GM12878 (cell line): ENCODE measurements around the gene AZGP1. TPM values are rescaled to one million over a fixed set of nuclear protein-coding genes. Genes with fewer than 3 reads are reported as not detected.
A peak's percentile ranks its signal among the peaks of the same experiment; 100 is the strongest.

Source experiments
- ATAC-seq: fragments of 200-7000 bp; cut with Tn5 transposase; 3 replicates; pipeline ENCODE4 v1.9.1; 2020; ENCODE audit warnings: mild to moderate bottlenecking, moderate library complexity
- BruUV-seq: library from RNA; stranded (reverse); fragments of 400-500 nt; replicated peaks from 2 replicates; lab custom pipeline; 2021; lab: Mats Ljungman, UMichigan
- CTCF ChIA-PET: fragments of 300-600 bp; sonication (Branson Sonifier 250); formaldehyde crosslinking; extraction: SDS; loops from one replicate; lab custom pipeline; 2021; ENCODE audit warnings: inconsistent platforms; lab: Yijun Ruan, JAX
- POLR2A ChIA-PET: fragments of 350-600 bp; formaldehyde crosslinking; extraction: SDS; loops from one replicate; lab custom pipeline; 2021; ENCODE audit warnings: inconsistent platforms; lab: Charles Lee
- RAD21 ChIA-PET: fragments of 300-600 bp; sonication (Branson Sonifier 250); formaldehyde crosslinking; loops from one replicate; lab custom pipeline; 2023; ENCODE audit warnings: antibody characterized with exemption; ENCODE audit not compliant: unreplicated experiment; lab: Charles Lee
- SMC1A ChIA-PET: fragments of 300-600 bp; sonication (Branson Sonifier 250); formaldehyde crosslinking; loops from one replicate; lab custom pipeline; 2023; ENCODE audit not compliant: unreplicated experiment, uncharacterized antibody; lab: Charles Lee
- DNase-seq: peaks from one replicate; pipeline ENCODE4 v3.0.0-alpha.2; 2011; ENCODE audit warnings: low read depth, low spot score
- FAIRE-seq: peaks from 3 replicates; lab custom pipeline; 2011; peaks lifted over from hg19 to GRCh38; lab: Jason Lieb, UNC
- H2AFZ ChIP-seq: 2 replicates; pipeline ENCODE4 v1.6.0; 2011; ENCODE audit warnings: low read depth, low read length, control low read depth; ENCODE audit not compliant: control insufficient read depth
- H3K27ac ChIP-seq: 2 replicates; pipeline ENCODE4 v1.5.1; 2011; ENCODE audit warnings: control low read depth; ENCODE audit not compliant: control insufficient read depth, insufficient read depth
- H3K27me3 ChIP-seq, 2 experiments: replicated peaks in 1 of 2; 2 replicates each; pipeline versions ENCODE4 v1.6.0 to v1.6.1; 2011; ENCODE audit warnings: low read length in 1 of 2; ENCODE audit not compliant: control insufficient read depth in 2 of 2, insufficient read depth in 2 of 2
- H3K36me3 ChIP-seq, 2 experiments: 2 replicates each; pipeline ENCODE4 v1.5.1; 2011; ENCODE audit warnings: low read length in 1 of 2; ENCODE audit not compliant: control insufficient read depth in 2 of 2, insufficient read depth in 2 of 2
- H3K4me1 ChIP-seq: 2 replicates; pipeline ENCODE4 v1.6.1; 2011; ENCODE audit warnings: mild to moderate bottlenecking, low read length, moderate library complexity, mixed read lengths; ENCODE audit not compliant: control insufficient read depth, insufficient read depth
- H3K4me2 ChIP-seq: 2 replicates; pipeline ENCODE4 v1.6.0; 2011; ENCODE audit warnings: control low read depth; ENCODE audit not compliant: control insufficient read depth, insufficient read depth
- H3K4me3 ChIP-seq: fragments of 200-600 bp; sonication (generic); 2 replicates; pipeline ENCODE4 v1.5.1; 2016
- H3K79me2 ChIP-seq: 2 replicates; pipeline ENCODE4 v1.6.0; 2011; ENCODE audit warnings: low read length; ENCODE audit not compliant: control insufficient read depth, insufficient read depth
- H3K9ac ChIP-seq: 2 replicates; pipeline ENCODE4 v1.8.0; 2011; ENCODE audit warnings: low read length, control low read depth, mixed read lengths; ENCODE audit not compliant: control insufficient read depth, insufficient read depth
- H3K9me3 ChIP-seq: replicated peaks from 3 replicates; pipeline ENCODE4 v1.5.1; 2011; ENCODE audit warnings: mild to moderate bottlenecking, low read length; ENCODE audit not compliant: control insufficient read depth, insufficient read depth
- H4K20me1 ChIP-seq: 2 replicates; pipeline ENCODE4 v1.6.0; 2011; ENCODE audit not compliant: control insufficient read depth, insufficient read depth
- CREM ChIP-seq: IDR thresholded peaks from 2 replicates; pipeline ENCODE4 v1.6.1; 2014; ENCODE audit warnings: antibody characterized with exemption, low read depth
- MTA3 ChIP-seq: IDR thresholded peaks from 2 replicates; pipeline ENCODE4 v1.6.1; 2012; ENCODE audit warnings: low read length, inconsistent platforms, borderline replicate concordance
- NFYA ChIP-seq: IDR thresholded peaks from 2 replicates; pipeline ENCODE4 v1.6.1; 2011; ENCODE audit warnings: low read depth, mild to moderate bottlenecking, low read length, improper control_type of control experiment, borderline replicate concordance
- NR2F1 ChIP-seq: fragments of 450-650 bp; conservative IDR thresholded peaks from 2 replicates; pipeline ENCODE4 v1.6.1; 2017; ENCODE audit warnings: mild to moderate bottlenecking
- REST ChIP-seq: IDR thresholded peaks from 2 replicates; pipeline ENCODE4 v1.6.1; 2012; ENCODE audit warnings: mild to moderate bottlenecking, low read depth, low read length
- ZSCAN29 ChIP-seq: fragments of 450-650 bp; IDR thresholded peaks from 2 replicates; pipeline ENCODE4 v1.6.1; 2017; ENCODE audit warnings: mild to moderate bottlenecking, moderate library complexity
- WGBS: methylation state at CpG from one replicate; pipeline ENCODE4 v1.1.6; 2016; ENCODE audit warnings: low lambda C conversion rate; ENCODE audit not compliant: insufficient replicate concordance, insufficient coverage; ENCODE audit errors: missing lambda C conversion rate; 5-methylcytosine and 5-hydroxymethylcytosine counted together
- in situ Hi-C: fragments of 300-500 bp; cut with MboI; formaldehyde crosslinking; loops from 9 replicates; pipeline ENCODE4 v1.14.3; 2018; ENCODE audit warnings: mixed read lengths
- intact Hi-C: fragments of 100-400 bp; cut with micrococcal nuclease; formaldehyde crosslinking; loops from one replicate; pipeline ENCODE4 v1.14.2; 2022; ENCODE audit not compliant: unreplicated experiment
- polyA plus RNA-seq, 11 experiments: library from polyadenylated mRNA; depleted of rRNA in 4 of 11; unstranded in 6 of 11; stranded (reverse) in 5 of 11; fragments of >200 nt; fragmentation: Nextera tagmentation in 4 of 11; fragmentation: Illumina TruSeq in 1 of 11; extraction: Ambion mirVana in 4 of 11; extraction: Trizol in 1 of 11; gene quantifications; 1 replicate in 1 of 11; 2 replicates in 10 of 11; pipeline versions ENCODE4 v1.2.1 to v1.2.3, GENCODE V29; 2011 to 2016; ENCODE audit warnings: inconsistent platforms in 2 of 11, missing spikeins in 2 of 11, low read depth in 1 of 11
- total RNA-seq, 4 experiments: library from RNA; depleted of rRNA in 3 of 4; stranded (reverse); fragments of >200 nt in 3 of 4; fragmentation: Illumina TruSeq in 1 of 4; extraction: Trizol in 1 of 4; gene quantifications; 2 replicates each; pipeline versions ENCODE4 v1.2.1 to v1.2.3, GENCODE V29; 2013 to 2021

Gene AZGP1
- total and polyA plus RNA-seq, 10 of the 15 experiments (the other 5 are each of a cell fraction or from before 2014, with no cell fraction given), result 0.18 to 0.64 (median 0.29) TPM; not detected in 5

DNA sequence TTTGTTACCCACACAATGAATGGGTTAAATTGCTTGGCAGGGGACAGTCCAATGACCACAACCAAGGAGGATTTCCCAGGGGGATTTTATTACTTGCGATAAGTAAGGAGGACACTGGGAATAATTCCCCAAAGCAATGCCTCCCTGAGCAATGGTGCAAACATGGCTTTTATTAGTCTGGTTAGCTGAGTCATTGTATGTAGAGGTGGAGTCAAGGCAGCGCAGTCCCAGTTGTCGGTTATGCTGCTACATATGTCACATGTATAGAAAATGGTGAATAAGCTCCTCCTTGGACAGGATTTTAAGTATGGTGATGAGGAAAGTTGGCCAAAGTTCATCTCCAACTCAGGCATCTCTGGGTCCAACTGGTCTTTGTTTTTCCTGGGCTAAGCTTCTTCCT lies 52.6 kb downstream of the AZGP1 start:
- H4K20me1 ChIP-seq, result no peaks in the 10 kb centered on the region
- RAD21 ChIA-PET, result interaction anchor here (0.6 kb wide), 1 partner anchor 10 kb away, joined by 3 read pairs; no protein-coding TSS in a partner anchor
- H3K4me1 ChIP-seq, result no peaks in the 10 kb centered on the region
- no peak overlapping the region for H3K4me2 ChIP-seq
- no peak overlapping the region for H3K9ac ChIP-seq
- H3K4me3 ChIP-seq, result no peak overlapping the region
- CTCF ChIA-PET, result interaction anchor here (2.6 kb wide), 1 partner anchor 9 kb away, joined by 6 read pairs; no protein-coding TSS in a partner anchor
- FAIRE-seq (no peak), ATAC-seq (no peak), DNase-seq (no peak)
- H3K36me3 ChIP-seq, result no peaks in the 10 kb centered on the region
- BruUV-seq, result no TSS peak
- TF ChIP-seq ZSCAN29 (no peak), NFYA (no peak), CREM (no peak)
- WGBS, result 92% methylated on average over 3 of the region's 3 CpGs
- H3K79me2 ChIP-seq, result peaks cover 23% of the 10 kb centered on the region
- peaks cover 0 to 2% of the 10 kb centered on the region in 2 experiments; a peak in 2 of 4 replicates for H3K27me3 ChIP-seq
- no peaks in the 10 kb centered on the region; the same call in 2 of the 3 replicates for H3K9me3 ChIP-seq
- POLR2A ChIA-PET, result interaction anchor here (0.6 to 0.7 kb wide), 3 partner anchors 94 to 744 kb away, joined by 3 to 4 read pairs (median 3); no protein-coding TSS in a partner anchor
- in situ Hi-C loops, result no loop called here
- intact Hi-C loops, result no loop called here
- SMC1A ChIA-PET, result interaction anchor here (2.0 kb wide), 1 partner anchor 9 kb away, joined by 8 read pairs; no protein-coding TSS in a partner anchor
- no peak overlapping the region for H3K27ac ChIP-seq
- H2AFZ ChIP-seq, result no peak overlapping the region

GRCh38 chr7:99920149-99920548 lies 55.7 kb downstream of the AZGP1 start:
- ChIA-PET RAD21 (interaction anchor here (1.0 to 2.8 kb wide), 7 partner anchors 70 to 363 kb away, joined by 3 to 11 read pairs (median 4); partner anchors contain the start of genes AP4M1 and ZKSCAN1), SMC1A (interaction anchor here (1.0 to 8.7 kb wide), 7 partner anchors 10 to 163 kb away, joined by 3 to 86 read pairs (median 4); no protein-coding TSS in a partner anchor), CTCF (interaction anchor here (0.8 to 9.7 kb wide), 8 partner anchors 18 to 342 kb away, joined by 3 to 178 read pairs (median 3); no protein-coding TSS in a partner anchor), POLR2A (interaction anchor here (0.7 to 3.0 kb wide), 11 partner anchors 11 to 511 kb away, joined by 3 to 14 read pairs (median 3); partner anchors contain the start of genes BUD31, MCM7, PDAP1 and ZKSCAN1)
- 91% methylated on average over 3 of the region's 3 CpGs for WGBS
- Histone ChIP-seq H3K9me3 (no peaks in the 10 kb centered on the region; the same call in 2 of the 3 replicates), H4K20me1 (no peaks in the 10 kb centered on the region), H3K9ac (peak overlapping the region; percentile 88), H3K79me2 (peaks cover 44% of the 10 kb centered on the region), H3K4me2 (peak overlapping the region; percentile 90), H3K27me3 (no peaks in the 10 kb centered on the region), H3K36me3 (no peaks in the 10 kb centered on the region; a peak in 2 of 4 replicates), H3K4me3 (peak overlapping the region; percentile 81), H3K4me1 (no peaks in the 10 kb centered on the region), H3K27ac (peak overlapping the region; percentile 79), H2AFZ (no peak overlapping the region)
- no TSS peak for BruUV-seq
- in situ Hi-C loops (no loop called here), intact Hi-C loops (no loop called here)
- no peak for FAIRE-seq
- TF ChIP-seq NR2F1, result no peak
- 0 out of 2 replicates have a peak, but pooled peaks have one; percentile 45 for TF ChIP-seq MTA3
- TF ChIP-seq REST, result peak; percentile 64
- ATAC-seq, result no peak
- DNase-seq, result no peak
